RPMI8226 (cell line): Measurements from ENCODE around the gene NEAT1.

Experiments used
- DNase-seq: peaks from one replicate; pipeline ENCODE4 v3.0.0-alpha.2; 2015

The NEAT1 gene

DNA sequence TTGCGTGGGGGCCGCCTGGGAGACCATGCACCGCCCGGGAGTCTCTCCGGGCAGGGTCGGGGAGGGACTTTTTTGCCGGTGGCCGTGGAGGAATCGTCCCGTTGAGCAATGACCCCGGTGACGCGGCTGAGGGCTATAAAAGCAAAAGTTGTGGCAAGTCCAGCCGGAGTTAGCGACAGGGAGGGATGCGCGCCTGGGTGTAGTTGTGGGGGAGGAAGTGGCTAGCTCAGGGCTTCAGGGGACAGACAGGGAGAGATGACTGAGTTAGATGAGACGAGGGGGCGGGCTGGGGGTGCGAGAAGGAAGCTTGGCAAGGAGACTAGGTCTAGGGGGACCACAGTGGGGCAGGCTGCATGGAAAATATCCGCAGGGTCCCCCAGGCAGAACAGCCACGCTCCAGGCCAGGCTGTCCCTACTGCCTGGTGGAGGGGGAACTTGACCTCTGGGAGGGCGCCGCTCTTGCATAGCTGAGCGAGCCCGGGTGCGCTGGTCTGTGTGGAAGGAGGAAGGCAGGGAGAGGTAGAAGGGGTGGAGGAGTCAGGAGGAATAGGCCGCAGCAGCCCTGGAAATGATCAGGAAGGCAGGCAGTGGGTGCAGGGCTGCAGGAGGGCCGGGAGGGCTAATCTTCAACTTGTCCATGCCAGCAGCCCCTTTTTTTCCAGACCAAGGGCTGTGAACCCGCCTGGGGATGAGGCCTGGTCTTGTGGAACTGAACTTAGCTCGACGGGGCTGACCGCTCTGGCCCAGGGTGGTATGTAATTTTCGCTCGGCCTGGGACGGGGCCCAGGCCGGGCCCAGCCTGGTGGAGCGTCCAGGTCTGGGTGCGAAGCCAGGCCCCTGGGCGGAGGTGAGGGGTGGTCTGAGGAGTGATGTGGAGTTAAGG, at the start of gene NEAT1:
Gene NEAT1, plus strand, starts transcription at position 166 of the 883 bp plus-strand sequence.
- peak; percentile 95 for DNase-seq

GRCh38 chr11:65373839-65374580, 48.6 kb upstream of the NEAT1 start:
- no peak for DNase-seq

GRCh38 chr11:65375012-65375411, 47.6 kb upstream of the NEAT1 start:
- no peak for DNase-seq

DNA sequence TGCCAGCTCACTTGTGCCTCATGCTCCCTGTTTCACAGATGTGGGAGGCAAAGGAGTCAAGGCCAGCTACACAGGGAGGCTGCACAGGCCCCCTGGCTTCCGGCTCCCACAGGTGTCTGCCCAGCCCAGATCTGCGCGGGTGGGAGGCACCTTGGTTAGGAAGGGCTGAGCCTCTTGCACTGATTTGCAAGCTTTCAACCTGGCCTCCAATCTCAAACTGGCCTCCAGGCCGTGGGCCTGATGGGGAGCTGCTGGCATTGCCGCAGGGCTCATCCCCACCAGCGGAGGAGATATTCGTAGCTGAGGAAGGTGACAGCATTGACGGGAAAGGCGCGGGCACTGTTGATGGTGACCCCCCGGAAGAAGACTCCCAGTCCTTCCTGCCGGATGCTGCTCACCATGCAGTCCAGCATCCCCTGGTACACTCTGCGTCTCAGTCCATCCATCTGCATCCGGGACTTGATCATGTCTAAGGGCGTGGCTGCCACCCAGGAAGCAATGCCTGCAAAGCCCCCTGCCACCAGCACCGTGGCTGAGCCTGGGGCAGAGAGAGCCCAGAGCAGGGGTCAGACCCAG, 46.4 kb upstream of the NEAT1 start:
- DNase-seq: no peak

DNA sequence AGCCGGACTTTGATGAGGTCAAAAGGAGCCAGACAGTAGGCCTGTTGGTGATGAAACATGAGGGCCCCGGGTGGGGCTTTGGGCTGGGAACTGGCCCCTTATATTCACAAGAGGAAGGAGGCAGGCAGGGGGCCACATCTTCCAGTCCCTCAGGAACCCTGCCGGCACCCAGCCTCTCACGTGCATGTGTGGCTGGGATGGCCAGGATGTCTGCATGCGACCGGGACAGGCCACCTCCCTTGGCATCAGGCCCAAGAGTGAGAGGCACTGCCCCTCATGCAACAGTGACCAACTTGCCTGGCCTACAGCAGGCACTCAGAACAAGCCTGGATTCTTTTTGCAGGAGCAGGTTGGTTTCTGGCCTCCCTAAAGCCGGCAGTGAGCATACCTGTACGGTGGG, 45.6 kb upstream of the NEAT1 start:
- no peak for DNase-seq

DNA sequence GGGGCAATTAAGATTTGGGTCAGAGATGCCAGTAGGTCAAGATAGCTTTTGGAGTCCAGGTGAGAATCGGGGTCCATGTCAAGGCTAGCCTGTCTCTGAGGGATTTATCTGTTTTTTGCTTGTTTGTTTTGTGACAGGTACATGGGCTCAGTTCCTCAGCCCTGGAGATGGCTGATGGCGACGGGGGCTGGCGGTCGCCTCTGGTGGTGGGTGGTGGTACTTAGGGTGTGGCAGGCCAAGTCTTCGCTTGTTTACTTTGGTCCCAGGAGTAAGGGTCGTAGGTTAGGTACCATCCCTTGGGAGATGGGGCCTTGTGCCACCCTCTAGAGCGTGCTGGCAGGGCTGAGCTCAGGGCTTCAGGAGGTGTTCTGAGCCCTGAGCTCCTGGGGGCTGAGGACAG, 44.8 kb upstream of the NEAT1 start:
- DNase-seq: no peak

GRCh38 chr11:65378208-65378927, 44.2 kb upstream of the NEAT1 start:
- peak; percentile 53 for DNase-seq

- DNase-seq: no peak
Observed at GRCh38 chr11:65378928-65379638, 43.5 kb upstream of the NEAT1 start.

- no peak for DNase-seq
Observed at GRCh38 chr11:65379698-65380459, 42.7 kb upstream of the NEAT1 start.

DNA sequence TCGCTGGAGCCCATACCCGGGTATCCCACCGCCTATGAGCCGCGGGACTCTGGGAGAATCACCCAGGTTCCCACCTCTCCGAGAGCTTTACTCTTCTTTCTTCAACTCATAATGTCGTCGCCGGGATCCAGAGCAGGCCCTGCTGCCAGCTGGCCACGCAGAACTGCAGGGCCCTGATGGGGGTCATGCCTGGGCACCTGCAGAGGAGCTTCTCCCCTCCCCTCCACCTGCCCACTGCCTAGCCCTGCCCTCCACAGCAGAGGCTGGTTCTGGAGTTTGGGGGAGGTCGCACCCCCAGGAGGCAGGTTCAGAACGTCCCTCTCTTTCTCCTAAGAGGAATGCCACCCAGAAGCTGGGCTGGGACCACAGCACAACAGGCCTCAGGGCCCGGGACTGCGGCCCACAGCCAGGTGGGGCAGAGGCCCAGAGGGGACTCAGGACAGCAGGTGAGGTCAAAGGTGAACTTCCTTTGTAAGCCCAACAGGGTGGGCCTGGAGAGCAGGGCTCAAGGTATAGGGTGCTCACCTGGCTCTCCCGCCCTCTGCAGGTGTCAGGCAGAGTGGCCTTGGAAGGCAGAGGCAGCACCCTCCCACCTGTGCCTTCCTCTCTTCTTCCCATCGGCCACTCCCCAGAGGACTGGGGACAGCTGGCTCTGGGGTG, 42.0 kb upstream of the NEAT1 start:
- peak; percentile 69 for DNase-seq

DNA sequence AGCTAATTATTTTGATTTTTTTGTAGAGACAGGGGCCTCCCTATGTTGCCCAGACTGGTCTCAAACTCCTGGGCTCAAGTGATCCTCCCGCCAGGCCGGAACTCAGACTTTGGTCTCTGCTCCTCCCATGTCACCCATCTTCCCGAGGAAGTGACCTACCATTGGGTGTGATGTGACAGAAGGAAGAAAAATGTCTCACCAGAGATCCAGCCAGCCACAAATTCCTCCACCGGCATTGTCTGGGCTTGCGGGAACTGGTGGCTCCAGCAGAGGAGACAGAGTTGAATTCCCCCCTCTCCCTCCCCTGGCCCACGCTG, 40.9 kb upstream of the NEAT1 start:
- DNase-seq: no peak

DNA sequence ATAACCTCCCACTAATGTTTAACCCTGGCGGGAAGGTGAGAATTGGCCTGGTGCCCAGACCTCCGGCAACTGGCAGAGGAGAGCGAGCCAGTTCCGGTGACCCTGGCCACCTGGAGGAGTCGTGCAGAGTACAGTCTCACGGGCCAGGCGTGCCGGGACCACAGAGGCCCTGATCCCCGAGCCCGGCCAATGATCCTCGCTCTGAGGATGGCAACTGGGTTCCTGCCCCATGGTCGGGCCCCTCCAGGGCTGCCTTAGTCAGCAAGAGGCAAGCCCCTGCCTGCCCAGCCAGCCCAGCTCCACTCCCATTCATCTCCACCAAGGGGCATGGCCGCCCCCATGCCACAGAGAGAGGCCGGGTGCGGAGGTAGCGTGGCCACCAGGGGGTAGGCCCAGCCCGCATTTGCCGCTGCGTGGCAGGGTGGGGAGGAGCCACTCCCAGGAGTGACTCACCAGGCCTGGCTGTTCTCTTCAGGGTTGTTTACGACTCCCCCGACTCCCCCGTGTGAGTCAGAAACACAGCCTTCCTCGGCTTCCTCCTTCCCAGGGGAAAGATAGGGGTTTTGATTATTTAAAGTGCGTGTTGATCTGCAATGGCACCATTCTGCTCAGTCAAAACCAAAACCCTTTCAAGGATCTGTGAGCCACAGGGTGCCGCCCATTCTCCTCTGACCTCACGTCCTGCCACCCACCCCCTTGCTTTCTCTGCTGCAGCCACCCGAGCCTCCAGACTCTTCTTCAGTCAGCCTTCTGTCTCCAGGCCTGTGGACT, 40.4 kb upstream of the NEAT1 start, which contains the start of gene SLC25A45:
Gene SLC25A45, minus strand, starts transcription at position 614 of the 771 bp plus-strand sequence. CDS start 695 bp downstream, outside the sequence.
- DNase-seq: peak; percentile 98

GRCh38 chr11:65382804-65383368, 39.7 kb upstream of the NEAT1 start:
- peak; percentile 98 for DNase-seq

DNA sequence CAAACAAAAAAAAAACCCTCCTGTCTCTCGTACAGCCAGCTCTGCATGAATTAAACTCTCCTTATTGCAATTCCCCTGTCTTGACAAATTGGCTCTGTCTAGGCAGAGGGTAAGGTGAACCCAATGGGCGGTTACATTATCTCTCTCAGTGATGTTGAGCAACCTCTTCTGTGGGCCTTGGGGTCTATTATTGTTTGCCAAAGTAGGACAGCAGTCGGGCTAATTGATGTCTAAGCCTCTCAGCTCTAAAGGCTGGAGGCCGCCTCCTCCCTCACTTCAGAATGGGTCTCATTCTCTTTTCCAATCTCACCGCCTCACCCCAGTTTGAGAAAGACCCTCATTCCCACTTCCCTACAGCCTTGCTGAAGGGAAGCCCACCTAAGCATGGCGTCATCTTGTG, 38.8 kb upstream of the NEAT1 start:
- no peak for DNase-seq

DNA sequence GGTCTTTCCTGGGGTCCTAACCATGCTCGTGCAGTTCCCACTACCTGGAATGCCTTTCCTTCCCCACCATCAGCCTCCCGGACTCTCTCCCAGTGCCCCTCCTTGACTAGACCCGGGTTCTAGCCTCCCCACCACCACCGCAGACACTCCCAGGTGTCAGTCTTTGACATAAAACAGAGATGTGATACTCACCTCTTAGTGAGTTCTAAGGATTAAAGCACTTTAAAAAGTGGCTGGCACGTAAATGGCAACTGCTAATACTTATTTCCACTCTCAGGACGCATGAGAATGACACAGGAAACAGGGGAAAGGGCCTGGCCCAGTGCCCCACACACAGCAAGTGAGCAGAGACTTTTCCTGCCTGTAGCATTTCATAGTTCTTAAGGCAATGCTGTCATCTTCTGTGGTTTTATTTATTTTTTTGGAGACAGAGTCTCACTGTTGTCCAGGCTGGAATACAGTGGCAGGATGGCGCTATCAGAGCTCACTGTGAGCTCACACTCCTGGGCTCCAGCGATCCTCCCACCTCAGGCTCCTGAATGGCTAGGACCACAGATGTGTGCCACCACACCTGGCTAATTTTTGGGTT, 38.2 kb upstream of the NEAT1 start:
- no peak for DNase-seq

- DNase-seq: peak; percentile 93
Observed at GRCh38 chr11:65386307-65387140, 36.1 kb upstream of the NEAT1 start, which contains the start of gene FRMD8. Gene FRMD8 (plus strand): TSS chr11:65386637. CDS start chr11:65387037, 400 bp downstream.

GRCh38 chr11:65388731-65389130, 33.9 kb upstream of the NEAT1 start:
- DNase-seq: peak; percentile 69

GRCh38 chr11:65389294-65389980, 33.2 kb upstream of the NEAT1 start:
- DNase-seq: peak; percentile 53
